Measurements from ENCODE around the gene OBI1.

GRCh38 chr13:78587395-78587794, 71.6 kb downstream of the OBI1 start:
- TF ChIP-seq, protein P1, sequence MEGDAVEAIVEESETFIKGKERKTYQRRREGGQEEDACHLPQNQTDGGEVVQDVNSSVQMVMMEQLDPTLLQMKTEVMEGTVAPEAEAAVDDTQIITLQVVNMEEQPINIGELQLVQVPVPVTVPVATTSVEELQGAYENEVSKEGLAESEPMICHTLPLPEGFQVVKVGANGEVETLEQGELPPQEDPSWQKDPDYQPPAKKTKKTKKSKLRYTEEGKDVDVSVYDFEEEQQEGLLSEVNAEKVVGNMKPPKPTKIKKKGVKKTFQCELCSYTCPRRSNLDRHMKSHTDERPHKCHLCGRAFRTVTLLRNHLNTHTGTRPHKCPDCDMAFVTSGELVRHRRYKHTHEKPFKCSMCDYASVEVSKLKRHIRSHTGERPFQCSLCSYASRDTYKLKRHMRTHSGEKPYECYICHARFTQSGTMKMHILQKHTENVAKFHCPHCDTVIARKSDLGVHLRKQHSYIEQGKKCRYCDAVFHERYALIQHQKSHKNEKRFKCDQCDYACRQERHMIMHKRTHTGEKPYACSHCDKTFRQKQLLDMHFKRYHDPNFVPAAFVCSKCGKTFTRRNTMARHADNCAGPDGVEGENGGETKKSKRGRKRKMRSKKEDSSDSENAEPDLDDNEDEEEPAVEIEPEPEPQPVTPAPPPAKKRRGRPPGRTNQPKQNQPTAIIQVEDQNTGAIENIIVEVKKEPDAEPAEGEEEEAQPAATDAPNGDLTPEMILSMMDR (IDR thresholded peaks at IDR 0.05), result no peak
- TF ChIP-seq POLR2A (IDR thresholded peaks at IDR 0.05), result no peak
- no peak for TF ChIP-seq POLR2AphosphoS5 (IDR thresholded peaks at IDR 0.05; ENCODE audit: insufficient read depth in 1 of 2, low read depth in 1 of 2)
